ENCODE results near the gene ZW10.
"Not testable (repeated sequence)": the region's sequence is repeated elsewhere in the genome, so short reads cannot be mapped to it uniquely, and the experiment has no call there.

ZW10 gene

GRCh38 chr11:113763040-113763439, 10.5 kb downstream of the ZW10 start:
- not testable (repeated sequence) for DNase-seq (ENCODE audit: low read depth in 2 of 2)

- no peak for DNase-seq (ENCODE audit: low read depth in 2 of 2)
Observed at GRCh38 chr11:113760241-113760640, 13.3 kb downstream of the ZW10 start.

- no peak for DNase-seq (ENCODE audit: low read depth in 2 of 2)
Observed at GRCh38 chr11:113752932-113753331, 20.6 kb downstream of the ZW10 start.

GRCh38 chr11:113736323-113736722, 37.2 kb downstream of the ZW10 start:
- DNase-seq (ENCODE audit: low read depth in 2 of 2) = no peak

- no peak for DNase-seq (ENCODE audit: low read depth in 2 of 2)
Observed at GRCh38 chr11:113732092-113732491, 41.4 kb downstream of the ZW10 start.

- no peak for DNase-seq (ENCODE audit: low read depth in 2 of 2)
Observed at GRCh38 chr11:113730887-113731726, 42.4 kb downstream of the ZW10 start.

- DNase-seq (ENCODE audit: low read depth in 2 of 2) = no peak
Observed at GRCh38 chr11:113729456-113729855, 44.0 kb downstream of the ZW10 start.

- DNase-seq (ENCODE audit: low read depth in 2 of 2) = no peak
Observed at GRCh38 chr11:113728814-113729213, 44.7 kb downstream of the ZW10 start.

GRCh38 chr11:113725913-113726312, 47.6 kb downstream of the ZW10 start:
- DNase-seq (ENCODE audit: low read depth in 2 of 2) = no peak

GRCh38 chr11:113725407-113725806, 48.1 kb downstream of the ZW10 start:
- DNase-seq (ENCODE audit: low read depth in 2 of 2) = no peak

- no peak for DNase-seq (ENCODE audit: low read depth in 2 of 2)
Observed at GRCh38 chr11:113724778-113725177, 48.7 kb downstream of the ZW10 start.

- DNase-seq (ENCODE audit: low read depth in 2 of 2) = no peak
Observed at GRCh38 chr11:113723787-113724186, 49.7 kb downstream of the ZW10 start.

GRCh38 chr11:113722934-113723333, 50.6 kb downstream of the ZW10 start:
- no peak for DNase-seq (ENCODE audit: low read depth in 2 of 2)

GRCh38 chr11:113722221-113722620, 51.3 kb downstream of the ZW10 start:
- no peak for DNase-seq (ENCODE audit: low read depth in 2 of 2)

GRCh38 chr11:113721462-113722066, 51.9 kb downstream of the ZW10 start:
- DNase-seq (ENCODE audit: low read depth in 2 of 2) = no peak

- not testable (repeated sequence) for DNase-seq (ENCODE audit: low read depth in 2 of 2)
Observed at GRCh38 chr11:113720478-113720877, 53.0 kb downstream of the ZW10 start.

- no peak for DNase-seq (ENCODE audit: low read depth in 2 of 2)
Observed at GRCh38 chr11:113715882-113716625, 57.4 kb downstream of the ZW10 start.

- DNase-seq (ENCODE audit: low read depth in 2 of 2) = no peak
Observed at GRCh38 chr11:113715273-113715672, 58.2 kb downstream of the ZW10 start.

GRCh38 chr11:113710989-113711388, 62.5 kb downstream of the ZW10 start:
- no peak for DNase-seq (ENCODE audit: low read depth in 2 of 2)

- no peak for DNase-seq (ENCODE audit: low read depth in 2 of 2)
Observed at GRCh38 chr11:113705871-113706655, 67.4 kb downstream of the ZW10 start, which contains the start of gene TMPRSS5. Gene TMPRSS5 (minus strand): TSS chr11:113706308. CDS start chr11:113706224, 84 bp downstream.

GRCh38 chr11:113703551-113703950, 69.9 kb downstream of the ZW10 start:
- DNase-seq (ENCODE audit: low read depth in 2 of 2) = not testable (repeated sequence)

- no peak for DNase-seq (ENCODE audit: low read depth in 2 of 2)
Observed at GRCh38 chr11:113701491-113701890, 72.0 kb downstream of the ZW10 start.
